GM19328 (cell line): ENCODE measurements around the gene SCMH1.

Experiments
- ATAC-seq: cut with Tn5 transposase; IDR thresholded peaks from one replicate; pipeline ENCODE4 v1.9.1; 2021; ENCODE audit warnings: mild to moderate bottlenecking, moderate library complexity; ENCODE audit not compliant: unreplicated experiment

SCMH1 gene

GRCh38 chr1:41033272-41033671 lies 208.8 kb downstream of the SCMH1 start:
- ATAC-seq = no peak

- no peak for ATAC-seq
Observed at GRCh38 chr1:41032147-41032546, 210.0 kb downstream of the SCMH1 start.

- ATAC-seq = no peak
Observed at GRCh38 chr1:41030872-41031616, 211.1 kb downstream of the SCMH1 start.

- ATAC-seq = no peak
Observed at GRCh38 chr1:41028034-41028642, 214.0 kb downstream of the SCMH1 start.

GRCh38 chr1:41025979-41026819 lies 215.9 kb downstream of the SCMH1 start:
- no peak for ATAC-seq

- no peak for ATAC-seq
Observed at GRCh38 chr1:41024953-41025352, 217.2 kb downstream of the SCMH1 start.

- ATAC-seq = no peak
Observed at GRCh38 chr1:41023279-41023990, 218.7 kb downstream of the SCMH1 start.

GRCh38 chr1:41022424-41022823 lies 219.7 kb downstream of the SCMH1 start:
- no peak for ATAC-seq

- no peak for ATAC-seq
Observed at GRCh38 chr1:41021526-41022308, 220.4 kb downstream of the SCMH1 start, which contains the start of gene SLFNL1. TSS of gene SLFNL1 (minus strand) at chr1:41021725. CDS start at chr1:41020660, 1,065 bp downstream.

GRCh38 chr1:41020654-41021053 lies 221.5 kb downstream of the SCMH1 start:
- no peak for ATAC-seq

GRCh38 chr1:41020109-41020576 lies 222.0 kb downstream of the SCMH1 start:
- ATAC-seq = no peak

GRCh38 chr1:41019353-41019745 lies 222.8 kb downstream of the SCMH1 start:
- ATAC-seq = no peak

GRCh38 chr1:41018018-41018410 lies 224.1 kb downstream of the SCMH1 start:
- no peak for ATAC-seq

- ATAC-seq = no peak
Observed at GRCh38 chr1:41017141-41018017, 224.7 kb downstream of the SCMH1 start.

GRCh38 chr1:41015897-41016470 lies 226.1 kb downstream of the SCMH1 start:
- ATAC-seq = no peak

GRCh38 chr1:41015281-41015896 lies 226.7 kb downstream of the SCMH1 start:
- ATAC-seq = no peak

GRCh38 chr1:41014871-41015270 lies 227.2 kb downstream of the SCMH1 start:
- ATAC-seq = no peak

- no peak for ATAC-seq
Observed at GRCh38 chr1:41013796-41014195, 228.3 kb downstream of the SCMH1 start.
